Esophagus muscularis mucosa (tissue), 3 donors: Measurements from ENCODE around the gene CHORDC1.
"Not testable (repeated sequence)": the region's sequence is repeated elsewhere in the genome, so short reads cannot be mapped to it uniquely, and the experiment has no call there.

Experiments used
- CTCF ChIP-seq, 3 experiments: fragments of 200-600 bp in 2 of 3; fragments of 450-650 bp in 1 of 3; sonication (generic) in 2 of 3; IDR thresholded peaks; one replicate each; pipeline ENCODE4 v1.5.1; 2017 to 2019; ENCODE audit warnings: antibody characterized with exemption in 3 of 3, mild to moderate bottlenecking in 2 of 3, moderate library complexity in 1 of 3
- POLR2A ChIP-seq: fragments of 450-650 bp; IDR thresholded peaks from one replicate; pipeline ENCODE4 v1.6.1; 2017; ENCODE audit warnings: antibody characterized with exemption, moderate library complexity, mild to moderate bottlenecking, low read depth
- POLR2AphosphoS5 ChIP-seq, 2 donors: sonication (generic); formaldehyde crosslinking; IDR thresholded peaks; one replicate each; pipeline ENCODE4 v1.6.1; 2017; ENCODE audit warnings: antibody characterized with exemption in 2 of 2

DNA sequence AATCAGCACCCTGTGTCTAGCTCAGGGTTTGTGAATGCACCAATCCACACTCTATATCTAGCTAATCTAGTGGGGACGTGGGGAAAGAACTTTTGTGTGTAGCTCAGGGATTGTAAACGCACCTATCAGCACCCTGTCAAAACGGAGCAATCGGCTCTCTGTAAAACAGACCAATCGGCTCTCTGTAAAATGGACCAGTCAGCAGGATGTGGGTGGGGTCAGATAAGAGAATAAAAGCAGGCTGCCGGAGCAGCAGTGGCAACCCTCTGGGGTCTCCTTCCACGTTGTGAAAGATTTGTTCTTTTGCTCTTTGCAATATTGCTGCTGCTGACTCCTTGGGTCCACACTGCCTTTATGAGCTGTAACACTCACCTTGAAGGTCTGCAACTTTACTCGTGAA is 55.1 kb downstream of the CHORDC1 start:
- not testable (repeated sequence) for TF ChIP-seq CTCF (IDR thresholded peaks at IDR 0.05); POLR2AphosphoS5 (IDR thresholded peaks at IDR 0.05); POLR2A
